GM18498 (cell line): ENCODE results near the gene BRINP1.

ENCODE experiments used
- ATAC-seq: cut with Tn5 transposase; IDR thresholded peaks from one replicate; pipeline ENCODE4 v1.9.1; 2021; ENCODE audit warnings: mild to moderate bottlenecking, moderate library complexity; ENCODE audit not compliant: unreplicated experiment

Gene BRINP1

GRCh38 chr9:119154527-119154926 lies 214.7 kb downstream of the BRINP1 start:
- ATAC-seq: no peak

GRCh38 chr9:119153402-119153801 lies 215.8 kb downstream of the BRINP1 start:
- no peak for ATAC-seq

- no peak for ATAC-seq
Observed at GRCh38 chr9:119148855-119149254, 220.4 kb downstream of the BRINP1 start.

- ATAC-seq: no peak
Observed at GRCh38 chr9:119137479-119137878, 231.8 kb downstream of the BRINP1 start.

- no peak for ATAC-seq
Observed at GRCh38 chr9:119126040-119126439, 243.2 kb downstream of the BRINP1 start.

- no peak for ATAC-seq
Observed at GRCh38 chr9:119121899-119122298, 247.3 kb downstream of the BRINP1 start.

GRCh38 chr9:119117409-119117808 lies 251.8 kb downstream of the BRINP1 start:
- ATAC-seq: no peak
